GM23338 (cell line): Measurements from ENCODE around the gene LMOD3.

ENCODE experiments used
- CTCF ChIP-seq, 2 experiments: fragments of 200-600 bp in 1 of 2; sonication (generic) in 1 of 2; conservative IDR thresholded peaks; 2 replicates each; pipeline versions ENCODE4 v1.5.1 to v1.6.1; 2016 to 2017; ENCODE audit warnings: antibody characterized with exemption in 2 of 2, low read depth in 2 of 2, mild to moderate bottlenecking in 2 of 2, moderate library complexity in 1 of 2
- EZH2 ChIP-seq: fragments of 200-600 bp; sonication (generic); IDR thresholded peaks from one replicate; pipeline ENCODE4 v1.8.0; 2017; ENCODE audit warnings: antibody characterized with exemption, mild to moderate bottlenecking, low read depth; ENCODE audit not compliant: unreplicated experiment
- POLR2AphosphoS5 ChIP-seq: IDR thresholded peaks from 2 replicates; pipeline ENCODE4 v1.6.1; 2016; ENCODE audit warnings: antibody characterized with exemption, low read depth
- REST ChIP-seq: IDR thresholded peaks from one replicate; pipeline ENCODE4 v1.6.1; 2018; ENCODE audit warnings: antibody characterized with exemption; ENCODE audit not compliant: unreplicated experiment
- ZNF114 ChIP-seq: fragments of 250-450 bp; sonication (Bioruptor Pico); IDR thresholded peaks from 2 replicates; pipeline ENCODE4 v1.5.0; 2020; ENCODE audit warnings: mild to moderate bottlenecking, moderate library complexity

GRCh38 chr3:69107841-69108240 lies 14.6 kb downstream of the LMOD3 start:
- TF ChIP-seq CTCF (conservative IDR thresholded peaks at IDR 0.05; ENCODE audit: low read depth in 2 of 2) (no peak), EZH2 (no peak), REST (no peak), ZNF114 (CRISPR knock-in tag) (no peak), POLR2AphosphoS5 (no peak)
